Cardiac fibroblast (primary cell): ENCODE results near the gene WSB1.
A peak's percentile ranks its signal among the peaks of the same experiment; 100 is the strongest.
"Not testable (repeated sequence)": the region's sequence is repeated elsewhere in the genome, so short reads cannot be mapped to it uniquely, and the experiment has no call there.

Experiments used
- DNase-seq, 2 donors: peaks; one replicate each; pipeline versions ENCODE4 v3.0.0 to v3.0.0-alpha.2; 2010; ENCODE audit warnings: low read depth in 2 of 2
- H3K4me3 ChIP-seq, 2 donors: replicated peaks in 1 of 2; 1 replicate in 1 of 2; 2 replicates in 1 of 2; pipeline ENCODE4 v1.5.1; 2011; ENCODE audit warnings: low read depth in 2 of 2, low read length in 2 of 2, mild to moderate bottlenecking in 2 of 2, moderate library complexity in 1 of 2
- CTCF ChIP-seq: IDR thresholded peaks from one replicate; pipeline ENCODE4 v1.5.1; 2011; ENCODE audit warnings: low read depth, mild to moderate bottlenecking, low read length, inconsistent platforms

The WSB1 gene

DNA sequence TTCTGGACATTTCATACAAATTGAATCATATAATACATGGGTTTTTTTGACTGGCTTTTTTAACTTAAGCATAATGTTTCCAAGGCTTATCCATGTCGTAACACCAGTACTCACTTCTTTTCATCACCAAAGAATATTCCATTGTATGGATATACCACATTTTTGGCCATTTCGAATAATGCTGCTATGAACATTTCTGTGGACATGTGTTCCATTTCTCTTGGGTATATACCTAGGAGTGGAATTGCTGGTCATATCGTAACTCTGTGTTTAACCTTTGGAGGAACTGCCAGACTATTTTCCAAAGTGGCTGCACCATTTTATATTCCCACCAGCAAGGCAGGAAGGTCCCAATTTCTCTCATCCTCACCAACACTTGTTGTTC, 46.0 kb upstream of the WSB1 start:
- H3K4me3 ChIP-seq, result no peak overlapping the region
- no peak for DNase-seq
- TF ChIP-seq CTCF, result no peak

GRCh38 chr17:27250791-27251190, 43.1 kb upstream of the WSB1 start:
- H3K4me3 ChIP-seq, DNase-seq: not testable (repeated sequence)

- H3K4me3 ChIP-seq, DNase-seq: not testable (repeated sequence)
Measured at GRCh38 chr17:27254802-27255201, 39.1 kb upstream of the WSB1 start.

GRCh38 chr17:27256225-27257030, 37.5 kb upstream of the WSB1 start:
- H3K4me3 ChIP-seq, result no peak overlapping the region
- TF ChIP-seq CTCF, result no peak
- peak; percentile 88 to 94 for DNase-seq

DNA sequence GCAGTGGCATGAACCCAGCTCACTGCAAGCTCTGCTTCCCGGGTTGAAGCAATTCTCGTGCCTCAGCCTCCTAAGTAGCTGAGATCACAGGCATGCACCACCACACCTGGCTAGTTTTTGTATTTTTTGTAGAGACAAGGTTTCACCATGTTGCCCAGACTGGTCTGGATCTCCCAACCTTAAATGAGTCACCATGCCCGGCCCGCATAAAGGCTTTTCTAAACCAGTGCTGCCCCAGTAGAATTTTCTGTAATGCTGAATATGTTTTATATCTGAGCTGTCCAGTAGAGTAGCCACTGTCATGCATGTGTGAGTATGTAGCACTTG, 36.9 kb upstream of the WSB1 start:
- no peak for TF ChIP-seq CTCF
- H3K4me3 ChIP-seq, result no peak overlapping the region
- no peak for DNase-seq

DNA sequence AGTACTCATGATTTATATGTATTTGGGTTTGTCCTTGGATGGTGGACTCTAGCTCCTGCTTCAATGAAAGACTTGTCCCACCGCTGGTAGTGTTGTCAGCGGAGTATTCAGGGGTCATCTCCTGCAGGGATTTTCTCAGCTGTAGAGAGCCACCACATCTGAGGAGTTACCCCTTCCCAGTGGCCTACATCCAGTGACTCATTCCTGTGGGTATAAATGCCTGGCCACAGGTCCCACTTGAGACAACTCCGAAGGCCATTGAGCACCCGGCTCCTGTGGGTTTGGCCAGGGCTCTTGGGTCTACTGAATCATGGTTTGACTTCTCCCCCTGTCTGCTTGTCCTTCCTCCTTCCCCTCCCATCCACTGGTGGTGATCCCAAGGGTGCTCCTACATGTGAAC, 34.6 kb upstream of the WSB1 start:
- H3K4me3 ChIP-seq, result no peak overlapping the region

GRCh38 chr17:27263386-27263785, 30.5 kb upstream of the WSB1 start:
- no peak for TF ChIP-seq CTCF
- DNase-seq, result no peak
- H3K4me3 ChIP-seq, result no peak overlapping the region

More for the DNA sequence above, 34.6 kb upstream of the WSB1 start:
- no peak for DNase-seq
- no peak for TF ChIP-seq CTCF
